H1 (cell line): Measurements from ENCODE around the gene CCDC8. TPM values are rescaled to one million over a fixed set of nuclear protein-coding genes. Genes with fewer than 3 reads are reported as not detected.

Experiments
- CHD7 ChIP-seq: fragments of 300-600 bp; sonication (generic); IDR thresholded peaks from 2 replicates; pipeline ENCODE4 v1.7.1; 2012; ENCODE audit warnings: low read length, moderate library complexity, mild to moderate bottlenecking, inconsistent platforms; ENCODE audit not compliant: insufficient replicate concordance
- polyA plus RNA-seq, 7 experiments: library from polyadenylated mRNA; depleted of rRNA in 3 of 7; stranded (reverse) in 5 of 7; unstranded in 2 of 7; fragments of >200 nt in 5 of 7; fragments of 200-250 nt in 2 of 7; gene quantifications; 1 replicate in 5 of 7; 2 replicates in 1 of 7; 4 replicates in 1 of 7; pipeline versions ENCODE4 v1.2.1 to v1.2.3, GENCODE V29; 2011 to 2013; ENCODE audit warnings: missing spikeins in 2 of 7, mixed read lengths in 2 of 7
- total RNA-seq: library from RNA; stranded (reverse); fragmentation: NEBNext Ultra II Directional; extraction: Animal tissue kit (Norgen Biotek cat#: 25700); gene quantifications from 2 replicates; pipeline ENCODE4 v1.2.1, GENCODE V29; 2021

The CCDC8 gene
- total and polyA plus RNA-seq, 2 of the 8 experiments (the other 6 are each of a cell fraction or from before 2014, with no cell fraction given): 4.9 to 13.6 TPM

- no peak for TF ChIP-seq CHD7
These were observed 32.0 kb downstream of the CCDC8 start (continued) for GRCh38 chr19:46381346-46381745.
